H1 (cell line): ENCODE measurements around the gene GTF2F2. TPM values are rescaled to one million over a fixed set of nuclear protein-coding genes. Genes with fewer than 3 reads are reported as not detected.
A peak's percentile ranks its signal among the peaks of the same experiment; 100 is the strongest.

ENCODE experiments used
- ASH2L ChIP-seq: fragments of 200-600, 300-600 bp; sonication (generic); IDR thresholded peaks from one replicate; pipeline ENCODE4 v1.7.1; 2017; ENCODE audit warnings: low read length
- ATF3 ChIP-seq: IDR thresholded peaks from 2 replicates; pipeline ENCODE4 v1.6.1; 2011; ENCODE audit warnings: low read depth, mild to moderate bottlenecking, low read length; ENCODE audit not compliant: insufficient read depth
- BACH1 ChIP-seq: IDR thresholded peaks from 2 replicates; pipeline ENCODE4 v1.6.1; 2012; ENCODE audit warnings: low read length, improper control_type of control experiment
- BRCA1 ChIP-seq: IDR thresholded peaks from 2 replicates; pipeline ENCODE4 v1.6.1; 2012; ENCODE audit warnings: low read depth, low read length, improper control_type of control experiment
- CBX5 ChIP-seq: fragments of 300-800, 300-1000 bp; sonication (generic); IDR thresholded peaks from 2 replicates; pipeline ENCODE4 v1.7.1; 2016; ENCODE audit warnings: antibody characterized with exemption, low read length, low read depth
- CTCF ChIP-seq, 3 experiments: IDR thresholded peaks; 1 replicate in 2 of 3; 2 replicates in 1 of 3; pipeline versions ENCODE4 v1.5.1 to v1.6.1; 2011; ENCODE audit warnings: low read length in 3 of 3, mild to moderate bottlenecking in 3 of 3, inconsistent platforms in 2 of 3, low read depth in 1 of 3, moderate library complexity in 1 of 3; ENCODE audit not compliant: insufficient read depth in 1 of 3; ENCODE audit errors: control extremely low read depth in 1 of 3
- EGR1 ChIP-seq: IDR thresholded peaks from 2 replicates; pipeline ENCODE4 v1.6.1; 2011; ENCODE audit warnings: low read depth, low read length, borderline replicate concordance
- GTF2F1 ChIP-seq: IDR thresholded peaks from 2 replicates; pipeline ENCODE4 v1.6.1; 2012; ENCODE audit warnings: low read depth, low read length, improper control_type of control experiment, borderline replicate concordance
- JUND ChIP-seq: IDR thresholded peaks from 2 replicates; pipeline ENCODE4 v1.6.1; 2011; ENCODE audit warnings: mild to moderate bottlenecking, improper control_type of control experiment, low read length
- KDM4A ChIP-seq: IDR thresholded peaks from one replicate; pipeline ENCODE4 v1.7.1; 2012; ENCODE audit warnings: low read depth, mild to moderate bottlenecking, moderate library complexity, low read length, inconsistent platforms; ENCODE audit not compliant: severe bottlenecking
- KDM5A ChIP-seq: fragments of 200-600 bp; IDR thresholded peaks from 2 replicates; pipeline ENCODE4 v1.7.1; 2012; ENCODE audit warnings: mild to moderate bottlenecking, low read length, inconsistent platforms, mixed read lengths
- MAX ChIP-seq: IDR thresholded peaks from 2 replicates; pipeline ENCODE4 v1.6.1; 2012; ENCODE audit warnings: inconsistent platforms
- NANOG ChIP-seq: IDR thresholded peaks from 2 replicates; pipeline ENCODE4 v1.6.1; 2011; ENCODE audit warnings: low read length, low read depth, mild to moderate bottlenecking, inconsistent platforms; ENCODE audit not compliant: insufficient read depth, poor library complexity, severe bottlenecking
- RBBP5 ChIP-seq: IDR thresholded peaks from 2 replicates; pipeline ENCODE4 v1.7.1; 2012; ENCODE audit warnings: low read depth, mild to moderate bottlenecking, inconsistent platforms, low read length, moderate library complexity, borderline replicate concordance
- RNF2 ChIP-seq: fragments of 200-900, 300-1000 bp; sonication (generic); IDR thresholded peaks from 2 replicates; pipeline ENCODE4 v1.7.1; 2016; ENCODE audit warnings: borderline replicate concordance, low read depth, mild to moderate bottlenecking, antibody characterized with exemption, low read length; ENCODE audit not compliant: poor library complexity, severe bottlenecking; ENCODE audit errors: missing control alignments
- RXRA ChIP-seq: IDR thresholded peaks from 2 replicates; pipeline ENCODE4 v1.6.1; 2011; ENCODE audit warnings: low read depth, mild to moderate bottlenecking, low read length, moderate library complexity; ENCODE audit not compliant: insufficient read depth
- TBP ChIP-seq: IDR thresholded peaks from 2 replicates; pipeline ENCODE4 v1.6.1; 2011; ENCODE audit warnings: low read depth, low read length, improper control_type of control experiment
- TCF12 ChIP-seq: IDR thresholded peaks from 2 replicates; pipeline ENCODE4 v1.6.1; 2011; ENCODE audit warnings: low read depth, mild to moderate bottlenecking, low read length
- ZNF274 ChIP-seq: IDR thresholded peaks from 2 replicates; pipeline ENCODE4 v1.7.0; 2012; ENCODE audit warnings: low read length, borderline replicate concordance; ENCODE audit errors: extremely low read depth
- polyA plus RNA-seq, 7 experiments: library from polyadenylated mRNA; depleted of rRNA in 3 of 7; stranded (reverse) in 5 of 7; unstranded in 2 of 7; fragments of >200 nt in 5 of 7; fragments of 200-250 nt in 2 of 7; gene quantifications; 1 replicate in 5 of 7; 2 replicates in 1 of 7; 4 replicates in 1 of 7; pipeline versions ENCODE4 v1.2.1 to v1.2.3, GENCODE V29; 2011 to 2013; ENCODE audit warnings: missing spikeins in 2 of 7, mixed read lengths in 2 of 7
- total RNA-seq: library from RNA; stranded (reverse); fragmentation: NEBNext Ultra II Directional; extraction: Animal tissue kit (Norgen Biotek cat#: 25700); gene quantifications from 2 replicates; pipeline ENCODE4 v1.2.1, GENCODE V29; 2021

The GTF2F2 gene
- total and polyA plus RNA-seq, 2 of the 8 experiments (the other 6 are each of a cell fraction or from before 2014, with no cell fraction given) = 10.8 to 31.1 TPM

GRCh38 chr13:45119991-45120864, at the start of gene GTF2F2 (continued):
- TF ChIP-seq TBP = peak; percentile 90
- no peak for TF ChIP-seq RNF2
- peak; percentile 77 for TF ChIP-seq RBBP5
- TF ChIP-seq ASH2L = peak; percentile 80
- TF ChIP-seq MAX = 0 out of 2 replicates have a peak, but pooled peaks have one; percentile 22
- peak; percentile 48 for TF ChIP-seq KDM4A
- no peak for TF ChIP-seq BACH1
- no peak for TF ChIP-seq ZNF274
- no peak for TF ChIP-seq RXRA
- TF ChIP-seq ATF3 = no peak
- no peak for TF ChIP-seq TCF12
- TF ChIP-seq NANOG = no peak
- no peak for TF ChIP-seq BRCA1
- TF ChIP-seq CTCF (IDR thresholded peaks at IDR 0.05; ENCODE audit: control extremely low read depth in 1 of 3, insufficient read depth in 1 of 3, low read depth in 1 of 3, low read length in 3 of 3) = 0 out of 4 replicates have a peak, but pooled peaks of 1 of the 3 experiments have one; percentile 13
- no peak for TF ChIP-seq CBX5
- no peak for TF ChIP-seq GTF2F1
- no peak for TF ChIP-seq EGR1
- no peak for TF ChIP-seq JUND
- TF ChIP-seq KDM5A = peak; percentile 29; the same call in 1 of the 2 replicates
